Body of pancreas (tissue), 4 donors: ENCODE measurements around the gene RREB1. TPM values are rescaled to one million over a fixed set of nuclear protein-coding genes. Genes with fewer than 3 reads are reported as not detected.
A peak's percentile ranks its signal among the peaks of the same experiment; 100 is the strongest.
"Not testable (repeated sequence)": the region's sequence is repeated elsewhere in the genome, so short reads cannot be mapped to it uniquely, and the experiment has no call there.

ENCODE experiments used
- ATAC-seq: fragments of 150-250 bp; one replicate; pipeline ENCODE4 v1.9.1; 2016
- DNase-seq, 4 donors: peaks; one replicate each; pipeline ENCODE4 v3.0.0-alpha.2; 2019
- H3K27ac ChIP-seq, 4 donors: fragments of 200-600 bp; sonication (generic); 1 replicate in 3 of 4; 2 replicates in 1 of 4; pipeline versions ENCODE4 v1.5.1 to v1.6.1; 2016 to 2019; ENCODE audit warnings: mild to moderate bottlenecking in 1 of 4, mixed read lengths in 1 of 4, moderate library complexity in 1 of 4
- H3K27me3 ChIP-seq, 2 donors: fragments of 200-600 bp; sonication (generic); one replicate each; pipeline ENCODE4 v1.6.0; 2016; ENCODE audit warnings: mild to moderate bottlenecking in 1 of 2
- H3K36me3 ChIP-seq, 2 donors: fragments of 200-600 bp; sonication (generic); replicated peaks in 1 of 2; 2 replicates each; pipeline ENCODE4 v1.5.1; 2016; ENCODE audit warnings: low read depth in 2 of 2; ENCODE audit not compliant: insufficient read depth in 1 of 2
- H3K4me1 ChIP-seq: fragments of 200-600 bp; sonication (generic); one replicate; pipeline ENCODE4 v1.6.0; 2016
- H3K4me3 ChIP-seq, 2 donors: fragments of 200-600 bp; sonication (generic); 1 replicate in 1 of 2; 2 replicates in 1 of 2; pipeline ENCODE4 v1.5.1; 2016 to 2019
- H3K9me3 ChIP-seq, 3 donors: fragments of 200-600 bp; sonication (generic); 1 replicate in 2 of 3; 2 replicates in 1 of 3; pipeline ENCODE4 v1.5.1; 2016
- POLR2A ChIP-seq, 3 donors: fragments of 450-650 bp; IDR thresholded peaks; one replicate each; pipeline ENCODE4 v1.6.1; 2016; ENCODE audit warnings: antibody characterized with exemption in 3 of 3, mild to moderate bottlenecking in 2 of 3
- WGBS, 2 donors: methylation state at CpG; one replicate each; pipeline ENCODE4 v1.1.5; 2017; 5-methylcytosine and 5-hydroxymethylcytosine counted together
- intact Hi-C: fragments of 100-400 bp; cut with DNase I; formaldehyde crosslinking; loops from one replicate; pipeline ENCODE4 v1.15.1; 2023
- total RNA-seq, 2 donors: library from RNA; depleted of rRNA; stranded (reverse); fragments of >200 nt; gene quantifications; one replicate each; pipeline ENCODE4 v1.1.0, GENCODE V29; 2016
- TF ChIP-seq, protein P1 (sequence below), 7 experiments: fragments of 450-650 bp in 4 of 7; fragments of 200-600 bp in 3 of 7; sonication (generic) in 3 of 7; IDR thresholded peaks; one replicate each; pipeline ENCODE4 v1.5.1; 2016 to 2019; ENCODE audit warnings: antibody characterized with exemption in 7 of 7

The RREB1 gene
- total RNA-seq, 2 donors from 2014 or later = 33.5 to 44.8 TPM

DNA sequence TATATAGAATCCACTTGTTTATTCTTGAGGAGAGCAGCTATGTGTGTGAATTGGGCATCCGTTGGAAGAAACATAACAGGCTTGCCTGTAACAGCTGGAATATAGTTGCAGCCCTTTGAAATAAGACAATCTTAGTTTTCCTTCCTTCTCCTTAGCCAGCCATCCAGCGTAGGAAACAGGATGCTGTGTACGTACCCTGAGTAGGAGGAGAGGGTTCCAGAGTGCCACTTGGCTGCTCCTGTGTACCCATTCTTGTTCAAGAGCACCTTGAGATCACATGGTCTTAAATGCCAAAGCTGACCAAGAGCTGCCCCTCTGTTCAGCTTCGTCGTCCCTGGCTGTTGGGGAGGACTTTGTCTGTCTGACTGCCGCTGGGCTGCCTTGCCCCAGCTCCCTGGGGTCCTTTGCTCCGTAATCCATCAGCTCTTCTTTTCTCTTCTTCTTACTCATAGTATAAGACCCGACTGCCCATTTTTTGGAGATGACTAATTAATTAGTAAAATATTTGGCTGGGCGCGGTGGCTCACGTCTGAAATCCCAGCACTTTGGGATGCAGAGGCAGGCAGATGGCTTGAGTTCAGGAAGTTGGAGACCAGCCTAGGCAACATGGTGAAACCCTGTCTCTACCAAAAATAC is 49.0 kb downstream of the RREB1 start:
- H3K36me3 ChIP-seq = no peaks in the 10 kb centered on the region
- peak overlapping the region in 2 of 4 donors; percentile 30 to 48 for H3K27ac ChIP-seq
- H3K9me3 ChIP-seq = no peaks in the 10 kb centered on the region
- H3K4me3 ChIP-seq = no peak overlapping the region
- no peaks in the 10 kb centered on the region for H3K27me3 ChIP-seq
- TF ChIP-seq, protein P1, sequence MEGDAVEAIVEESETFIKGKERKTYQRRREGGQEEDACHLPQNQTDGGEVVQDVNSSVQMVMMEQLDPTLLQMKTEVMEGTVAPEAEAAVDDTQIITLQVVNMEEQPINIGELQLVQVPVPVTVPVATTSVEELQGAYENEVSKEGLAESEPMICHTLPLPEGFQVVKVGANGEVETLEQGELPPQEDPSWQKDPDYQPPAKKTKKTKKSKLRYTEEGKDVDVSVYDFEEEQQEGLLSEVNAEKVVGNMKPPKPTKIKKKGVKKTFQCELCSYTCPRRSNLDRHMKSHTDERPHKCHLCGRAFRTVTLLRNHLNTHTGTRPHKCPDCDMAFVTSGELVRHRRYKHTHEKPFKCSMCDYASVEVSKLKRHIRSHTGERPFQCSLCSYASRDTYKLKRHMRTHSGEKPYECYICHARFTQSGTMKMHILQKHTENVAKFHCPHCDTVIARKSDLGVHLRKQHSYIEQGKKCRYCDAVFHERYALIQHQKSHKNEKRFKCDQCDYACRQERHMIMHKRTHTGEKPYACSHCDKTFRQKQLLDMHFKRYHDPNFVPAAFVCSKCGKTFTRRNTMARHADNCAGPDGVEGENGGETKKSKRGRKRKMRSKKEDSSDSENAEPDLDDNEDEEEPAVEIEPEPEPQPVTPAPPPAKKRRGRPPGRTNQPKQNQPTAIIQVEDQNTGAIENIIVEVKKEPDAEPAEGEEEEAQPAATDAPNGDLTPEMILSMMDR (IDR thresholded peaks at IDR 0.05) = no peak
- TF ChIP-seq POLR2A (IDR thresholded peaks at IDR 0.05) = no peak
- no peak for DNase-seq
- WGBS, 2 donors = 80 to 84% methylated on average over 11 of the region's 11 CpGs
- no peak for ATAC-seq
- intact Hi-C loops = no loop called here
- peaks cover 88% of the 10 kb centered on the region for H3K4me1 ChIP-seq

GRCh38 chr6:7157307-7157706 is 49.5 kb downstream of the RREB1 start:
- H3K27me3 ChIP-seq, ATAC-seq, H3K4me3 ChIP-seq, DNase-seq, H3K36me3 ChIP-seq, H3K27ac ChIP-seq, H3K9me3 ChIP-seq, intact Hi-C loops: not testable (repeated sequence)
- 91 to 98% methylated on average over 5 to 7 of the region's 7 CpGs for WGBS, 2 donors
- H3K4me1 ChIP-seq = peaks cover 87% of the 10 kb centered on the region

GRCh38 chr6:7157752-7158616 is 50.2 kb downstream of the RREB1 start:
- Histone ChIP-seq H3K9me3 (no peaks in the 10 kb centered on the region), H3K36me3 (no peaks in the 10 kb centered on the region), H3K4me1 (peaks cover 84% of the 10 kb centered on the region), H3K4me3 (no peak overlapping the region), H3K27ac (no peak overlapping the region), H3K27me3 (no peaks in the 10 kb centered on the region)
- intact Hi-C loops = no loop called here
- no peak for DNase-seq
- no peak for TF ChIP-seq POLR2A (IDR thresholded peaks at IDR 0.05)
- TF ChIP-seq, protein P1 (IDR thresholded peaks at IDR 0.05) = no peak
- 78 to 79% methylated on average over 6 of the region's 6 CpGs for WGBS, 2 donors
- no peak for ATAC-seq

DNA sequence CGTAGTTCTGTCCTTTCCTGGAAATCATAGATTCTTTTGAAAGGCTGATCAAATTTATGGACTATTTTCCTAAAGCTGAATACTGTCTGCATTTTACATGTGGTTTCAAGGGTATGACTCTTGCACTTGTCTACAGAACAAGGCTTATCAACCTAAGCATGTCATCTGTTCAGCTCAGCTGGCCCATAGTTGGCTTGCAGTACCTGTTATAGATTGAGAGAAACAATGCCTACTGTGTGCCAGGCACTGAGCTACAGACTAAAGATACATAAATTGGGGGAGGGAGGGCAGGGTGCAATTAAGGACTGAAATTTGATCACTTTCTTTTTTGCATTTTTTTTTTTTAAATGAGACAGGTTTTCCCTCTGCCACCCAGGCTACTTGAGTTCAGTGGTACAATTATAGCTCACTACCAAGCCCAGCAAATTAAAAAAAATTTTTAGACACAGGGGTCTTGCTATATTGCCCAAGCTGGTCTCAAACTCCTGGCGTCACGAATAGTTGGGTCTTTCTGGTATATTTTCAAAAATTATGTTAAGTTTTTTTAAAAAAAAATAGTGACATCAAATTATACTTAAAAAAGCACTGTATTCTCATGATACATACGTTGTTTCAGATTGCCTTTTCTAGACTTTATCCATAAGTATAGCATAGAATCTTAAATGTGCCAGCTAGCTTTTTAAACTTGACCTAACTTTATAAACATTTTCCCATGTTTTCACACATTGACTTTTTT is 52.2 kb downstream of the RREB1 start:
- TF ChIP-seq, protein P1 (IDR thresholded peaks at IDR 0.05) = no peak
- no peak for TF ChIP-seq POLR2A (IDR thresholded peaks at IDR 0.05)
- no peak for ATAC-seq
- peak overlapping the region in 3 of 4 donors; percentile 5 to 44 (median 32) for H3K27ac ChIP-seq
- H3K27me3 ChIP-seq = no peaks in the 10 kb centered on the region
- intact Hi-C loops = no loop called here
- no peak overlapping the region for H3K4me3 ChIP-seq
- DNase-seq = no peak
- peaks cover 88% of the 10 kb centered on the region for H3K4me1 ChIP-seq
- H3K36me3 ChIP-seq = no peaks in the 10 kb centered on the region
- no peaks in the 10 kb centered on the region for H3K9me3 ChIP-seq
- whole genome bisulfite sequencing, 2 donors = 72 to 79% methylated on average over 4 of the region's 4 CpGs

- Histone ChIP-seq H3K36me3 (no peaks in the 10 kb centered on the region), H3K9me3 (no peaks in the 10 kb centered on the region), H3K4me1 (peaks cover 93% of the 10 kb centered on the region), H3K4me3 (no peak overlapping the region), H3K27ac (no peak overlapping the region), H3K27me3 (no peaks in the 10 kb centered on the region)
- ATAC-seq = no peak
- TF ChIP-seq, protein P1 (IDR thresholded peaks at IDR 0.05) = no peak
- TF ChIP-seq POLR2A (IDR thresholded peaks at IDR 0.05) = no peak
- DNase-seq = no peak
- intact Hi-C loops = no loop called here
Measured at GRCh38 chr6:7161253-7161623, 53.5 kb downstream of the RREB1 start.
